HCT116 (cell line): ENCODE data around the gene CACNA1G. TPM values are rescaled to one million over a fixed set of nuclear protein-coding genes. Genes with fewer than 3 reads are reported as not detected.

Experiments used
- ATAC-seq: fragments of 200-7000 bp; cut with Tn5 transposase; 2 replicates; pipeline ENCODE4 v1.9.1; 2020; ENCODE audit warnings: mild to moderate bottlenecking, moderate library complexity
- BruUV-seq: library from RNA; stranded (reverse); fragments of 400-500 nt; replicated peaks from 2 replicates; lab custom pipeline; 2021; lab: Mats Ljungman, UMichigan
- CTCF ChIA-PET: fragments of 300-600 bp; sonication (Branson Sonifier 250); formaldehyde crosslinking; loops from one replicate; lab custom pipeline; 2021; ENCODE audit warnings: antibody characterized with exemption; lab: Charles Lee
- POLR2A ChIA-PET: fragments of 300-600, 350-600 bp; sonication (Branson Sonifier 250); formaldehyde crosslinking; loops from one replicate; lab custom pipeline; 2021; ENCODE audit warnings: antibody characterized with exemption; lab: Charles Lee
- RAD21 ChIA-PET, 2 experiments: fragments of 300-600 bp; sonication (Branson Sonifier 250); formaldehyde crosslinking; loops; one replicate each; lab custom pipeline; 2023; ENCODE audit warnings: low total read pairs in 2 of 2; ENCODE audit not compliant: uncharacterized antibody in 2 of 2, unreplicated experiment in 2 of 2, low non-redundant PET in 1 of 2; lab: Charles Lee
- DNase-seq: peaks from one replicate; pipeline ENCODE4 v3.0.0-alpha.2; 2010; ENCODE audit warnings: low read depth, low spot score
- H2AFZ ChIP-seq: fragments of 200-600 bp; shearing (Covaris generic), sonication (generic); 2 replicates; pipeline ENCODE4 v1.6.1; 2017; ENCODE audit warnings: low read depth, mixed run types, mixed read lengths, antibody characterized with exemption, low read length; ENCODE audit not compliant: poor library complexity, severe bottlenecking
- H3K27ac ChIP-seq: 2 replicates; pipeline ENCODE4 v1.5.1; 2012; ENCODE audit warnings: low read depth, low read length
- H3K27me3 ChIP-seq: fragments of 200-600 bp; sonication (generic); 2 replicates; pipeline ENCODE4 v1.6.1; 2016; ENCODE audit warnings: mixed run types, low read length, mixed read lengths; ENCODE audit not compliant: insufficient read depth
- H3K36me3 ChIP-seq, 2 experiments: fragments of 200-500 bp in 1 of 2; fragments of 200-600 bp in 1 of 2; sonication (Bioruptor generic) in 1 of 2; sonication (generic) in 1 of 2; 2 replicates each; pipeline versions ENCODE4 v1.5.1 to v1.6.1; 2014 to 2016; ENCODE audit warnings: low read length in 2 of 2, inconsistent platforms in 1 of 2, mixed read lengths in 1 of 2, mixed run types in 1 of 2; ENCODE audit not compliant: insufficient read depth in 2 of 2, control insufficient read depth in 1 of 2
- H3K4me1 ChIP-seq, 2 experiments: fragments of 200-600 bp in 1 of 2; sonication (generic) in 1 of 2; 2 replicates each; pipeline versions ENCODE4 v1.5.1 to v1.6.1; 2012 to 2017; ENCODE audit warnings: low read length in 2 of 2, inconsistent platforms in 1 of 2, mild to moderate bottlenecking in 1 of 2, mixed read lengths in 1 of 2, mixed run types in 1 of 2, moderate library complexity in 1 of 2; ENCODE audit not compliant: insufficient read depth in 2 of 2, control insufficient read depth in 1 of 2
- H3K4me2 ChIP-seq: fragments of 200-600 bp; sonication (generic); 2 replicates; pipeline ENCODE4 v1.6.1; 2017; ENCODE audit warnings: mixed run types, low read length, mixed read lengths
- H3K4me3 ChIP-seq, 2 experiments: fragments of 200-600 bp in 1 of 2; sonication (generic) in 1 of 2; replicated peaks in 1 of 2; 2 replicates each; pipeline ENCODE4 v1.5.1; 2011 to 2016; ENCODE audit warnings: low read length in 2 of 2, control low read depth in 1 of 2, low read depth in 1 of 2, mild to moderate bottlenecking in 1 of 2, mixed read lengths in 1 of 2, mixed run types in 1 of 2
- H3K79me2 ChIP-seq: fragments of 200-600 bp; sonication (generic); 2 replicates; pipeline ENCODE4 v1.6.1; 2017; ENCODE audit warnings: mild to moderate bottlenecking, mixed run types, low read length, moderate library complexity, mixed read lengths; ENCODE audit not compliant: insufficient read depth
- H3K9ac ChIP-seq: fragments of 200-600 bp; sonication (generic); 2 replicates; pipeline ENCODE4 v1.6.1; 2016; ENCODE audit warnings: low read length, mixed read lengths
- H3K9me2 ChIP-seq: fragments of 200-600 bp; sonication (generic), shearing (Covaris generic); 2 replicates; pipeline ENCODE4 v1.6.1; 2017; ENCODE audit warnings: mixed run types, mild to moderate bottlenecking, moderate library complexity; ENCODE audit not compliant: insufficient read depth
- H3K9me3 ChIP-seq, 2 experiments: fragments of 200-500 bp in 1 of 2; fragments of 200-600 bp in 1 of 2; sonication (Bioruptor generic) in 1 of 2; sonication (generic) in 1 of 2; 2 replicates each; pipeline ENCODE4 v1.6.1; 2014 to 2017; ENCODE audit warnings: low read length in 2 of 2, mixed read lengths in 2 of 2, inconsistent platforms in 1 of 2, low read depth in 1 of 2, mild to moderate bottlenecking in 1 of 2, mixed run types in 1 of 2, moderate library complexity in 1 of 2; ENCODE audit not compliant: control insufficient read depth in 1 of 2, insufficient read depth in 1 of 2
- H4K20me1 ChIP-seq: fragments of 200-600 bp; sonication (generic), shearing (Covaris generic); 2 replicates; pipeline ENCODE4 v1.6.1; 2017; ENCODE audit warnings: mixed run types, mild to moderate bottlenecking, moderate library complexity; ENCODE audit not compliant: insufficient read depth
- CBX3 ChIP-seq: IDR thresholded peaks from 2 replicates; pipeline ENCODE4 v1.6.1; 2012; ENCODE audit warnings: low read depth
- ELF1 ChIP-seq: IDR thresholded peaks from 2 replicates; pipeline ENCODE4 v1.6.1; 2012; ENCODE audit warnings: low read depth, borderline replicate concordance
- JUND ChIP-seq: IDR thresholded peaks from 2 replicates; pipeline ENCODE4 v1.6.1; 2012
- SP1 ChIP-seq: IDR thresholded peaks from 2 replicates; pipeline ENCODE4 v1.6.1; 2012; ENCODE audit warnings: low read depth
- SRF ChIP-seq: IDR thresholded peaks from 2 replicates; pipeline ENCODE4 v1.6.1; 2012; ENCODE audit warnings: low read depth
- TCF7L2 ChIP-seq: IDR thresholded peaks from 2 replicates; pipeline ENCODE4 v1.7.0; 2011; ENCODE audit warnings: borderline replicate concordance, inconsistent platforms; ENCODE audit not compliant: insufficient read depth, insufficient read length; ENCODE audit errors: extremely low read depth
- YY1 ChIP-seq: IDR thresholded peaks from 2 replicates; pipeline ENCODE4 v1.6.1; 2011; ENCODE audit warnings: low read length, low read depth, moderate library complexity, mild to moderate bottlenecking; ENCODE audit not compliant: insufficient replicate concordance; ENCODE audit errors: extremely low read depth
- intact Hi-C: fragments of 100-400 bp; cut with micrococcal nuclease; formaldehyde crosslinking; loops from 2 replicates; pipeline ENCODE4 v1.10.0; 2022
- total RNA-seq: library from RNA; stranded (reverse); gene quantifications from one replicate; pipeline ENCODE4 v1.2.1, GENCODE V29; 2021; ENCODE audit not compliant: unreplicated experiment
- TF ChIP-seq, protein P1 (sequence below): IDR thresholded peaks from 2 replicates; pipeline ENCODE4 v1.6.1; 2011; ENCODE audit warnings: mild to moderate bottlenecking, low read length, moderate library complexity; ENCODE audit not compliant: insufficient replicate concordance; ENCODE audit errors: extremely low read depth

CACNA1G gene
- total RNA-seq, 1 experiment from 2014 or later = 3.4 TPM

DNA sequence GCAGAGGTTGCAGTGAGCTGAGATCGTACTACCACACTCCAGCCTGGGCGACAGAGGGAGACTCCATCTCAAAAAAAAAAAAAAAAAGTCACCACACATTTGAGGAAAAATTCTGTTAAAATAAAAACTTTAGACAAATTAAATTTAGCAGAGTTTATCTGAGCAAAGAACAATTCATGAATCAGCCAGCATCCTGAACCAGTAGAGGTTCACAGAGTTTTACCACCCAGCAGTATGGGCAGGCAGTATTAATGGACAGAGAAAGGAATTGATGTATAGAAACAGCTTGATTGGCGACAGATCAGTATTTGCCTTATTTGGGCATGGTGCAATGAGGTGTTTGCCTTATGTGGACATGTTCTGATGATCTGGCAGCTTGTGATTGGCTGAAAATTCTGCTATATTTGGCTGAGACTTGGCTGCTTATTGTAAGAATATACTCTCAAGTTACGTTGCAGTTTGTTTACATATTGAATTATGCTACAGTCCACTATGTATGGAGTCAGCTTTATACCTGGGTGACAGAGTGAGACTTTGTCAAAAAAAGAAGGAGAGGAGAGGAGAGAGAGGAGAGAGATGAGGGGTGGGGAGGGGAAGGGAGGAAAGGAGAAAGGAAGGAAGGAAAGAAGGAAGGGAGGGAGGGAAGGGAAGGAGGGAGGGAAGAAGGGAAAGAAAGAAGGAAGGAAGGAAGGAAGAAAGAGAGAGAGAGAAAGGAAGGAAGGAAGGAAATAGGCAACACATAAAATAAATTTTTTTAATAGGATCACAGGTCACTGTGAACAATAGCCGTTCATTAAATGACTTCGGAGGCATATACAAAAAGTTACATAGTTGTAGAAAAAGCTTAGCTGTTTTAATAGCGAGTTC lies 88.8 kb downstream of the CACNA1G start:
- no peaks in the 10 kb centered on the region for H3K9me3 ChIP-seq
- no peaks in the 10 kb centered on the region for H3K79me2 ChIP-seq
- no peaks in the 10 kb centered on the region for H3K27me3 ChIP-seq
- H4K20me1 ChIP-seq = no peaks in the 10 kb centered on the region
- ChIA-PET POLR2A (interaction anchor here (0.9 to 4.7 kb wide), 4 partner anchors 11 to 472 kb away, joined by 3 to 35 read pairs (median 12); partner anchors contain the start of gene SPAG9), CTCF (interaction anchor here (1.9 kb wide), 1 partner anchor 18 kb away, joined by 5 read pairs; no protein-coding TSS in a partner anchor), RAD21 (no interaction called here)
- H3K36me3 ChIP-seq = no peaks in the 10 kb centered on the region
- H2AFZ ChIP-seq = peak overlapping the region; percentile 11
- BruUV-seq = no TSS peak
- no peak overlapping the region for H3K4me3 ChIP-seq
- ATAC-seq (peak; percentile 53; the same call in 1 of the 2 replicates), DNase-seq (peak; percentile 55)
- intact Hi-C loops = no loop called here
- no peak overlapping the region for H3K27ac ChIP-seq
- no peaks in the 10 kb centered on the region for H3K9me2 ChIP-seq
- peak; percentile 99 for TF ChIP-seq SRF
- no peak for TF ChIP-seq YY1
- no peak for TF ChIP-seq ELF1
- no peak for TF ChIP-seq SP1
- no peak for TF ChIP-seq TCF7L2
- TF ChIP-seq CBX3 = 0 out of 2 replicates have a peak, but pooled peaks have one; percentile 2
- TF ChIP-seq, protein P1, sequence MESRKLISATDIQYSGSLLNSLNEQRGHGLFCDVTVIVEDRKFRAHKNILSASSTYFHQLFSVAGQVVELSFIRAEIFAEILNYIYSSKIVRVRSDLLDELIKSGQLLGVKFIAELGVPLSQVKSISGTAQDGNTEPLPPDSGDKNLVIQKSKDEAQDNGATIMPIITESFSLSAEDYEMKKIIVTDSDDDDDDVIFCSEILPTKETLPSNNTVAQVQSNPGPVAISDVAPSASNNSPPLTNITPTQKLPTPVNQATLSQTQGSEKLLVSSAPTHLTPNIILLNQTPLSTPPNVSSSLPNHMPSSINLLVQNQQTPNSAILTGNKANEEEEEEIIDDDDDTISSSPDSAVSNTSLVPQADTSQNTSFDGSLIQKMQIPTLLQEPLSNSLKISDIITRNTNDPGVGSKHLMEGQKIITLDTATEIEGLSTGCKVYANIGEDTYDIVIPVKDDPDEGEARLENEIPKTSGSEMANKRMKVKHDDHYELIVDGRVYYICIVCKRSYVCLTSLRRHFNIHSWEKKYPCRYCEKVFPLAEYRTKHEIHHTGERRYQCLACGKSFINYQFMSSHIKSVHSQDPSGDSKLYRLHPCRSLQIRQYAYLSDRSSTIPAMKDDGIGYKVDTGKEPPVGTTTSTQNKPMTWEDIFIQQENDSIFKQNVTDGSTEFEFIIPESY = no peak
- 0 out of 2 replicates have a peak, but pooled peaks have one; percentile 10 for TF ChIP-seq JUND
- peaks cover 12 to 40% of the 10 kb centered on the region in 2 experiments; a peak in 3 of 4 replicates for H3K4me1 ChIP-seq
- H3K4me2 ChIP-seq = peak overlapping the region; percentile 23; the same call in 1 of the 2 replicates
- H3K9ac ChIP-seq = no peak overlapping the region
